CD8-positive, alpha-beta memory T cell (primary cell): ENCODE measurements around the gene AP5S1. TPM values are rescaled to one million over a fixed set of nuclear protein-coding genes. Genes with fewer than 3 reads are reported as not detected.

Source experiments
- CTCF ChIA-PET: fragments of 350-600 bp; sonication (Branson Sonifier 250); formaldehyde crosslinking; loops from one replicate; lab custom pipeline; 2021; ENCODE audit warnings: antibody characterized with exemption; lab: Charles Lee
- POLR2A ChIA-PET: fragments of 350-600 bp; sonication (Branson Sonifier 250); formaldehyde crosslinking; loops from one replicate; lab custom pipeline; 2021; ENCODE audit warnings: antibody characterized with exemption; lab: Charles Lee
- DNase-seq, 5 donors: peaks; one replicate each; pipeline versions ENCODE4 v3.0.0 to v3.0.0-alpha.2; 2020 to 2022; ENCODE audit warnings: mixed read lengths in 1 of 5
- H3K27ac ChIP-seq: one replicate; pipeline ENCODE4 v1.7.0; 2013; ENCODE audit warnings: low read depth, mild to moderate bottlenecking, low read length, moderate library complexity
- H3K27me3 ChIP-seq: 2 replicates; pipeline ENCODE4 v1.7.0; 2013; ENCODE audit warnings: low read length, mild to moderate bottlenecking; ENCODE audit not compliant: insufficient read depth, poor library complexity, severe bottlenecking
- H3K36me3 ChIP-seq: 2 replicates; pipeline ENCODE4 v1.7.0; 2013; ENCODE audit warnings: mild to moderate bottlenecking, low read length, moderate library complexity; ENCODE audit not compliant: insufficient read depth
- H3K4me1 ChIP-seq: 2 replicates; pipeline ENCODE4 v1.7.0; 2013; ENCODE audit warnings: mild to moderate bottlenecking, low read length, moderate library complexity; ENCODE audit not compliant: insufficient read depth
- H3K4me3 ChIP-seq: 2 replicates; pipeline ENCODE4 v1.7.0; 2013; ENCODE audit warnings: mild to moderate bottlenecking, low read length
- H3K9me3 ChIP-seq: 2 replicates; pipeline ENCODE4 v1.7.0; 2013; ENCODE audit warnings: mild to moderate bottlenecking, low read length
- H3K27ac Mint-ChIP-seq, 8 donors: one replicate each; pipeline ENCODE4 v1.8.0; 2020 to 2021; ENCODE audit warnings: mixed read lengths in 8 of 8, mild to moderate bottlenecking in 6 of 8, inconsistent platforms in 3 of 8, moderate library complexity in 3 of 8
- H3K27me3 Mint-ChIP-seq, 2 donors: one replicate each; pipeline ENCODE4 v1.8.0; 2020 to 2021; ENCODE audit warnings: mixed read lengths in 2 of 2, mild to moderate bottlenecking in 1 of 2, moderate library complexity in 1 of 2
- H3K36me3 Mint-ChIP-seq, 3 donors: one replicate each; pipeline ENCODE4 v1.8.0; 2020 to 2021; ENCODE audit warnings: mixed read lengths in 3 of 3, inconsistent platforms in 1 of 3, mild to moderate bottlenecking in 1 of 3
- H3K4me1 Mint-ChIP-seq, 3 donors: one replicate each; pipeline ENCODE4 v1.8.0; 2020 to 2021; ENCODE audit warnings: mixed read lengths in 3 of 3, inconsistent platforms in 1 of 3, mild to moderate bottlenecking in 1 of 3
- H3K4me3 Mint-ChIP-seq, 7 donors: one replicate each; pipeline ENCODE4 v1.8.0; 2020 to 2021; ENCODE audit warnings: mixed read lengths in 7 of 7, mild to moderate bottlenecking in 6 of 7, moderate library complexity in 4 of 7, inconsistent platforms in 2 of 7
- H3K9me3 Mint-ChIP-seq, 5 donors: one replicate each; pipeline ENCODE4 v1.8.0; 2020 to 2022; ENCODE audit warnings: mixed read lengths in 5 of 5, mild to moderate bottlenecking in 3 of 5, moderate library complexity in 2 of 5, inconsistent platforms in 1 of 5
- polyA plus RNA-seq: library from polyadenylated mRNA; unstranded; fragments of 300-500 nt; fragmentation: Illumina TruSeq; gene quantifications from one replicate; pipeline ENCODE4 v1.2.3, GENCODE V29; 2021
- total RNA-seq, 2 experiments: library from RNA; stranded (reverse); gene quantifications; one replicate each; pipeline ENCODE4 v1.2.3, GENCODE V29; 2021

The AP5S1 gene
- total and polyA plus RNA-seq, 3 experiments from 2014 or later, result 14.0 to 18.4 (median 15.7) TPM

GRCh38 chr20:3812975-3813847 lies 7.1 kb upstream of the AP5S1 start:
- no peaks in the 10 kb centered on the region for H3K9me3 Mint-ChIP-seq
- H3K4me3 Mint-ChIP-seq, result peak overlapping the region; percentile 48 to 87 (median 69)
- H3K4me1 Mint-ChIP-seq, result peaks cover 66 to 80% (median 78%) of the 10 kb centered on the region in 3 donors
- no peaks in the 10 kb centered on the region for H3K36me3 ChIP-seq
- POLR2A ChIA-PET, result interaction anchor here (0.7 to 2.0 kb wide), 5 partner anchors 9 to 109 kb away, joined by 5 to 11 read pairs (median 7); partner anchors contain the start of genes CDC25B and CENPB
- H3K27ac ChIP-seq, result peak overlapping the region; percentile 3
- CTCF ChIA-PET, result interaction anchor here (1.0 to 18.5 kb wide), 6 partner anchors 14 to 60 kb away, joined by 3 to 262 read pairs (median 10); partner anchors contain the start of genes ADISSP, CDC25B, CENPB and SPEF1
- DNase-seq, result no peak
- peaks cover 0 to 4% (median 0%) of the 10 kb centered on the region in 3 donors for H3K36me3 Mint-ChIP-seq
- peaks cover 74% of the 10 kb centered on the region for H3K4me1 ChIP-seq
- H3K27me3 ChIP-seq, result no peaks in the 10 kb centered on the region
- H3K4me3 ChIP-seq, result no peak overlapping the region
- no peaks in the 10 kb centered on the region for H3K27me3 Mint-ChIP-seq
- peak overlapping the region; percentile 92 to 100 (median 100) for H3K27ac Mint-ChIP-seq
- no peaks in the 10 kb centered on the region for H3K9me3 ChIP-seq

GRCh38 chr20:3813848-3814581 lies 6.3 kb upstream of the AP5S1 start:
- CTCF ChIA-PET, result interaction anchor here (0.6 to 18.5 kb wide), 8 partner anchors 14 to 61 kb away, joined by 3 to 262 read pairs (median 7); partner anchors contain the start of genes ADISSP, CDC25B, CENPB and SPEF1
- H3K9me3 ChIP-seq, result no peaks in the 10 kb centered on the region
- H3K27me3 ChIP-seq, result no peaks in the 10 kb centered on the region
- DNase-seq, result peak in 3 of 5 donors; percentile 48 to 72 (median 51)
- peak overlapping the region; percentile 48 to 87 (median 69) for H3K4me3 Mint-ChIP-seq
- H3K36me3 ChIP-seq, result no peaks in the 10 kb centered on the region
- POLR2A ChIA-PET, result interaction anchor here (0.7 to 2.0 kb wide), 6 partner anchors 10 to 110 kb away, joined by 4 to 11 read pairs (median 6); partner anchors contain the start of genes CDC25B and CENPB
- H3K36me3 Mint-ChIP-seq, result peaks cover 0 to 4% (median 0%) of the 10 kb centered on the region in 3 donors
- H3K4me3 ChIP-seq, result no peak overlapping the region
- H3K27ac Mint-ChIP-seq, result peak overlapping the region; percentile 92 to 100 (median 100)
- H3K27me3 Mint-ChIP-seq, result no peaks in the 10 kb centered on the region
- peak overlapping the region; percentile 3 for H3K27ac ChIP-seq
- H3K4me1 Mint-ChIP-seq, result peaks cover 70 to 83% (median 82%) of the 10 kb centered on the region in 3 donors
- H3K4me1 ChIP-seq, result peaks cover 80% of the 10 kb centered on the region
- H3K9me3 Mint-ChIP-seq, result no peaks in the 10 kb centered on the region

- ChIA-PET POLR2A (interaction anchor here (1.0 kb wide), 1 partner anchor 47 kb away, joined by 3 read pairs; no protein-coding TSS in a partner anchor), CTCF (interaction anchor here (1.2 to 18.5 kb wide), 7 partner anchors 15 to 62 kb away, joined by 3 to 262 read pairs (median 7); partner anchors contain the start of genes CDC25B, CENPB and SPEF1)
- Histone ChIP-seq H3K27ac (no peak overlapping the region), H3K4me1 (peaks cover 85% of the 10 kb centered on the region), H3K9me3 (no peaks in the 10 kb centered on the region), H3K27me3 (no peaks in the 10 kb centered on the region), H3K4me3 (no peak overlapping the region), H3K36me3 (no peaks in the 10 kb centered on the region)
- Mint-ChIP-seq H3K27ac (peak overlapping the region; percentile 83 to 100 (median 98)), H3K4me1 (peaks cover 76 to 91% (median 90%) of the 10 kb centered on the region in 3 donors), H3K36me3 (peaks cover 0 to 4% (median 0%) of the 10 kb centered on the region in 3 donors), H3K4me3 (peak overlapping the region; percentile 47 to 88 (median 83)), H3K9me3 (no peaks in the 10 kb centered on the region), H3K27me3 (no peaks in the 10 kb centered on the region)
- DNase-seq, result no peak
Measured at GRCh38 chr20:3814928-3815495, 5.3 kb upstream of the AP5S1 start.

GRCh38 chr20:3815703-3816315 lies 4.5 kb upstream of the AP5S1 start:
- Histone ChIP-seq H3K36me3 (no peaks in the 10 kb centered on the region), H3K4me1 (peaks cover 78% of the 10 kb centered on the region), H3K9me3 (no peaks in the 10 kb centered on the region), H3K4me3 (no peak overlapping the region), H3K27ac (no peak overlapping the region), H3K27me3 (no peaks in the 10 kb centered on the region)
- Mint-ChIP-seq H3K4me1 (peaks cover 72 to 86% (median 85%) of the 10 kb centered on the region in 3 donors), H3K9me3 (no peaks in the 10 kb centered on the region), H3K4me3 (peak overlapping the region; percentile 70 to 88 (median 83)), H3K36me3 (peaks cover 0 to 8% (median 0%) of the 10 kb centered on the region in 3 donors), H3K27me3 (no peaks in the 10 kb centered on the region), H3K27ac (peak overlapping the region; percentile 83 to 100 (median 98))
- ChIA-PET POLR2A (interaction anchor here (1.0 to 1.4 kb wide), 4 partner anchors 20 to 48 kb away, joined by 3 to 5 read pairs (median 3); partner anchors contain the start of genes CDC25B and CENPB), CTCF (interaction anchor here (1.3 to 18.5 kb wide), 5 partner anchors 20 to 47 kb away, joined by 3 to 262 read pairs (median 8); partner anchors contain the start of genes CDC25B, CENPB and SPEF1)
- DNase-seq, result peak in 4 of 5 donors; percentile 24 to 72 (median 62)

- peak overlapping the region in 7 of 8 donors; percentile 29 to 100 (median 74) for H3K27ac Mint-ChIP-seq
- H3K4me1 Mint-ChIP-seq, result peaks cover 57 to 78% (median 70%) of the 10 kb centered on the region in 3 donors
- CTCF ChIA-PET, result interaction anchor here (0.7 to 18.5 kb wide), 9 partner anchors 8 to 95 kb away, joined by 3 to 262 read pairs (median 29); partner anchors contain the start of genes CDC25B, CENPB and SPEF1
Measured at GRCh38 chr20:3818155-3819151, 1.9 kb upstream of the AP5S1 start.

More at GRCh38 chr20:3818155-3819151, 1.9 kb upstream of the AP5S1 start:
- Mint-ChIP-seq H3K9me3 (no peaks in the 10 kb centered on the region), H3K4me3 (peak overlapping the region in 6 of 7 donors; percentile 20 to 97 (median 51)), H3K36me3 (peaks cover 0 to 18% (median 4%) of the 10 kb centered on the region in 3 donors), H3K27me3 (no peaks in the 10 kb centered on the region)
- Histone ChIP-seq H3K27ac (no peak overlapping the region), H3K27me3 (no peaks in the 10 kb centered on the region), H3K36me3 (peaks cover 7% of the 10 kb centered on the region), H3K4me3 (no peak overlapping the region), H3K4me1 (peaks cover 62% of the 10 kb centered on the region), H3K9me3 (no peaks in the 10 kb centered on the region)
- DNase-seq, result no peak
- POLR2A ChIA-PET, result interaction anchor here (0.9 to 4.0 kb wide), 3 partner anchors 19 to 32 kb away, joined by 3 to 37 read pairs (median 4); partner anchors contain the start of genes CDC25B and CENPB
